Natural killer cell treated with Interleukin-12 subunit alpha and Interleukin-12 subunit beta and Interleukin-15 and Interleukin-18, amount 100 ng/mL, for 72 hours (primary cell): Measurements from ENCODE around the gene SNX7. TPM values are rescaled to one million over a fixed set of nuclear protein-coding genes. Genes with fewer than 3 reads are reported as not detected.

Experiments
- ATAC-seq, 2 donors: fragments of 150-1000 bp; cut with Tn5 transposase in 1 of 2; sonication (Bioruptor Pico), chemical (Tn5 transposase) in 1 of 2; 2 replicates each; pipeline ENCODE4 v1.10.0; 2021
- DNase-seq: peaks from one replicate; pipeline ENCODE4 v3.0.0; 2022; ENCODE audit warnings: low spot score
- H3K27ac Mint-ChIP-seq, 2 donors: 1 replicate in 1 of 2; 2 replicates in 1 of 2; pipeline ENCODE4 v1.8.0; 2022; ENCODE audit warnings: mixed read lengths in 2 of 2, mild to moderate bottlenecking in 1 of 2, moderate library complexity in 1 of 2
- H3K27me3 Mint-ChIP-seq, 2 donors: 1 replicate in 1 of 2; 2 replicates in 1 of 2; pipeline ENCODE4 v1.8.0; 2022; ENCODE audit warnings: mixed read lengths in 2 of 2
- H3K36me3 Mint-ChIP-seq: one replicate; pipeline ENCODE4 v1.8.0; 2022; ENCODE audit warnings: mixed read lengths
- H3K4me1 Mint-ChIP-seq, 2 donors: 1 replicate in 1 of 2; 2 replicates in 1 of 2; pipeline ENCODE4 v1.8.0; 2022; ENCODE audit warnings: low read depth in 2 of 2, mixed read lengths in 2 of 2, mild to moderate bottlenecking in 1 of 2
- H3K4me3 Mint-ChIP-seq: one replicate; pipeline ENCODE4 v1.8.0; 2022; ENCODE audit warnings: mixed read lengths
- H3K9me3 Mint-ChIP-seq: 2 replicates; pipeline ENCODE4 v1.8.0; 2022; ENCODE audit warnings: mixed read lengths
- total RNA-seq, 2 donors: library from RNA; stranded (reverse); gene quantifications; one replicate each; pipeline ENCODE4 v1.2.3, GENCODE V29; 2022

SNX7 gene
- total RNA-seq, 2 donors from 2014 or later = 0.28 TPM; not detected in 1

DNA sequence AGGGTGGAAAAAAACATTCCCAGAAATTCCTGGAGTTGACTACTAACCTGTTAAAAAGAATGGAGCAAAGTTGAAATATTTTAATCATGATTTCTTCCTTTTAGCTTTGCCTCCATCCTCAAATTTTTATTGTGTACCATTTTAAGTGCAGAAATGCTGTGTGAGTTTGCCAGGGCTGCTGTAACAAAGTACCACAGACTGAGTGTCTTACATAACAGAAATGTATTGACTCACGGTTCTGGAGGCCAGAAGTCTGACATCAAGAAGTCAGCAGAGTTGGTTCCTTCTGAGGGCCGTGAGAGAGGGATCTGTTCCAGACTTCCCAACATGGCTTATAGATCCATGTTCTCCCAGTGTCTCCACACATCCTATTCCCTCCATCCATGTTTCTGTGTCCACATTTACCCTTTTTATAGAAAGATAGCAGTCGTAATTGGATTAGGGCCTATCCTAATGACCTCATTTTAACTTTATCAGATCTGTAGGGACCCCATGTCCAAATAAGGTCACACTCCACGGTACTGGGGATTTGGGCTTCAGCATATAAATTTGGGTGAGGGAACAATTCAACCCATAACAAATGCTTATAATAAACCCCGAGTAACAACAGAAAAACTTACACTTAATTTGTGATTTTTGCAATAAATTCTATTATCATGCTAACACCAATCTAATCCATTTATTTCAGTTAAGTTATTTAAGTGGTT is 12.7 kb downstream of the SNX7 start:
- Mint-ChIP-seq H3K36me3 (no peaks in the 10 kb centered on the region), H3K9me3 (peaks cover 3% of the 10 kb centered on the region), H3K27me3 (peaks cover 0 to 1% of the 10 kb centered on the region in 2 donors), H3K4me1 (no peaks in the 10 kb centered on the region), H3K27ac (no peak overlapping the region), H3K4me3 (no peak overlapping the region)
- DNase-seq (no peak), ATAC-seq (no peak)

DNA sequence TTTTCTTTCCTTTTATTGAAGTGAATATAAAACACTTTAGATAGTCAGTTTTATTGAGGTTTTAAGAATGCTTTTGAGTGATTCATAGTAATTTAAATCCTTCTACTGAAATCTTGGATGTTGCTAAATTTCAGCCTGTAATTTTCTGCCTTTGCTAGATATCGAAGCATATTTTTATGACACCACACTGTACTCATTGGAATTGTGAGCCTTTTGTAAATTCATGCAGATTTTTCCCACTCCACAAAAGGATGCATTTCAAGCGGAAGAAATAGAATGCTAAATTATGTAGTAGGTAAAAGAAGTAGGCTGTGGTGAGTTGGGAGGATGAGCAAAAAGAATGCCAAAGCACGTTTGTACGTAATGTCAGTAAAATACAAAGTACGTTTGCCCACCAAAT is 13.8 kb downstream of the SNX7 start:
- H3K9me3 Mint-ChIP-seq = peaks cover 3% of the 10 kb centered on the region
- no peak for ATAC-seq

DNA sequence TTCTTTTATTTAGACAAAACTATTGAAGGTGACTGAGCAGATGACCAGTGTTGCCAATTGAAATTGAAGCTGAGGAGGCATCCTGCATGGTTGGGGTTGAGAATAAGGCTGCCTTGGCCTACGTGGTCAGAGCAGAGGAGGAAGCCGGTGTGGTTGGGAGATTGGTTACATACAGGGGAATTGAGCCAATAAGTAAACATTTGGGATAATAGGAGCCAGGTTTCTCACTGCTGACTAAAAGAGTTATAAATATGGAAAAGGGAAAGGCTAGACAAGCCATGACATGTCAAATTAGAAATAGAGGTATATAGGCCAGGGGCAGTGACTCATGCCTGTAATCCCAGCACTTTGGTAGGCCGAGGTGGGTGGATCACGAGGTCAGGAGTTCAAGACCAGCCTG is 15.8 kb downstream of the SNX7 start:
- Mint-ChIP-seq H3K9me3 (peaks cover 8% of the 10 kb centered on the region), H3K36me3 (no peaks in the 10 kb centered on the region), H3K27me3 (no peaks in the 10 kb centered on the region), H3K4me3 (no peak overlapping the region), H3K4me1 (no peaks in the 10 kb centered on the region), H3K27ac (no peak overlapping the region)
- DNase-seq = no peak
- no peak for ATAC-seq

More for the DNA sequence above, 13.8 kb downstream of the SNX7 start:
- Mint-ChIP-seq H3K27ac (no peak overlapping the region), H3K4me3 (no peak overlapping the region), H3K4me1 (no peaks in the 10 kb centered on the region), H3K27me3 (no peaks in the 10 kb centered on the region), H3K36me3 (no peaks in the 10 kb centered on the region)
- no peak for DNase-seq

DNA sequence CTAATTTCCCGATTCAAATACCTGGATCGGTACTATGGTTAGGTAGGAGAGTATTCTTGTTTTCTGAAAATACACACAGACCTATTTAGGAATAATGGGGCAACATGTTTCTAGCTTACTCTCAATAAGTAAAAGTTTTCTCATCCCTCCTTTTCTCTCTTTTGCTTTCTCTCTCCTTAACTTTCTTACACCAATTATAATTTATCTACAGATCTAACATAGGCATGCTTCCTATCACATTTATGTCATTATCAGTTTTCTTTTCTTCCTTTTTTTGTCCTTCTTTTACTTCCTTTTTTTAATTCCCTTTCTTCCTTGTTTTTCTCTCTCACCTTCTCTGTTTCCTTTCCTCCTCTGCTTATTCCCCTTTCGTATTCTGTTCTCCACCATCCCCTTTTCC is 20.3 kb downstream of the SNX7 start:
- Mint-ChIP-seq H3K4me3 (no peak overlapping the region), H3K27me3 (no peaks in the 10 kb centered on the region), H3K4me1 (no peaks in the 10 kb centered on the region), H3K36me3 (no peaks in the 10 kb centered on the region), H3K9me3 (peaks cover 8% of the 10 kb centered on the region), H3K27ac (no peak overlapping the region)
- DNase-seq (no peak), ATAC-seq (no peak)

DNA sequence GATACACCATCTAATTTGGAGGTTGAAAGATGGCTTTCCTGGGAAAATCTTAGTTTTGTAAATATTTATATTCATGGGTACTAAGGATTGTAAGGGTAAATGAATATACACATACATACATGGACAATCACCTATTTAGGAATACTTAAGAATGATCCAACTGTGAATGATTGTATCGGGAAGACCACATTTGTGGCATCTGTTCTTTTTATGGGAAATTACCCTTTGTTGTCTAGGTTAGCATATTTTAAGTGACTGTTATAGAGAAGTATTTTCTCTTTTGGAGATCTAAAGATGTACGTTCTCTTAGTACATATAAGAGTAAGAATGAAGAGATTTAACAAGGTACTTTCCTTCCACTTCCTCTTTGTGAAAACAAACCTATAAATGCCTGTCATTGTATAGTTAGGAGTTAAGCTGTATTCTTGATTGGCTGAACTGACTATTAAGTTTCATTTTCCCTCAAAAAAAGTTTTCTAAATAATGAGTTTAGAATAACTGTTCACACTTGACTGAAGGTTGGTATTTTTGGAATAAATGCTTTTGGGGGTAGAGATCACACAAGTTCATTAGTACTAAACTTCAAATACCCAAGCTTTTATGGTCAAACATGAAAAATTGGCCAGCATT is 26.7 kb downstream of the SNX7 start:
- Mint-ChIP-seq H3K27ac (no peak overlapping the region), H3K27me3 (no peaks in the 10 kb centered on the region), H3K36me3 (no peaks in the 10 kb centered on the region), H3K9me3 (peaks cover 2% of the 10 kb centered on the region), H3K4me1 (no peaks in the 10 kb centered on the region), H3K4me3 (no peak overlapping the region)
- ATAC-seq (no peak), DNase-seq (no peak)

DNA sequence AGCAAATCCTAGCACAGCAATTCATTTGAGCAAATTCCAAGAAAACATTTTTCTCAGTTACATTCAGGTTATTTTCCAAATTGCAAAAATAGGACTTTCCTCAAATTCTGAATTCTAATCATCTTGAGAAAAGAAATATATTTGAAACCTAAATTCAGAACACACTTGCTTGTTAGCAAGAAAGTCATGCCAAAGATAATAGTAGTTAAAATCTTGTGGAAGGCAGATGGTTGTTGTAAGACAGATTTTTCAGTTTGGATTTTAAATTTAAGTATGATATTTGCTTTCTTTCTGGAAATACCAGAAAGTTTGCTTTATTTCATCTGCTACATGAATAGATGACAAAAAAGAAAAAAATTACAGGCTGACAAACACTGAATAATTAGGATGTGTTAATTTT is 29.1 kb downstream of the SNX7 start:
- H3K4me3 Mint-ChIP-seq = no peak overlapping the region

DNA sequence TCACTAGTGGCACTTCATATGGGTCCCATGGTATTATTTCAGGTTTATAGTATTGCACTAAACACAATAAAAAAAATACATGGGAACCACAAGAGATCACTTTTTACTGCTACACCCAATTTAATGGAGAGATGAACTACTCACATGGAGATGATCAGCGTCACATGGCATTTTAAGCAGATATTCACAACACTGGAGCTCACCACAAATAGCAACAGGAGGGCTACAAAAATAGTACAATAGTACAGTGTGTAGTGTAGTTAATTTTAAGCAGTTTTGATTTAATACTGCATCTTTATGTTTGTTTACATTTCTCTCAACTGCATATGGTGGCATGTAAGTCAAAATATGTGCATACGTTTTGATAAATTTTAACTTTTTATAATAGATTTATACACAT is 31.0 kb downstream of the SNX7 start:
- no peak overlapping the region for H3K4me3 Mint-ChIP-seq
- peaks cover 2% of the 10 kb centered on the region for H3K9me3 Mint-ChIP-seq

More for the DNA sequence above, 29.1 kb downstream of the SNX7 start:
- Mint-ChIP-seq H3K4me1 (no peaks in the 10 kb centered on the region), H3K36me3 (no peaks in the 10 kb centered on the region), H3K27ac (no peak overlapping the region), H3K27me3 (no peaks in the 10 kb centered on the region), H3K9me3 (peaks cover 2% of the 10 kb centered on the region)
- no peak for ATAC-seq
- DNase-seq = no peak

DNA sequence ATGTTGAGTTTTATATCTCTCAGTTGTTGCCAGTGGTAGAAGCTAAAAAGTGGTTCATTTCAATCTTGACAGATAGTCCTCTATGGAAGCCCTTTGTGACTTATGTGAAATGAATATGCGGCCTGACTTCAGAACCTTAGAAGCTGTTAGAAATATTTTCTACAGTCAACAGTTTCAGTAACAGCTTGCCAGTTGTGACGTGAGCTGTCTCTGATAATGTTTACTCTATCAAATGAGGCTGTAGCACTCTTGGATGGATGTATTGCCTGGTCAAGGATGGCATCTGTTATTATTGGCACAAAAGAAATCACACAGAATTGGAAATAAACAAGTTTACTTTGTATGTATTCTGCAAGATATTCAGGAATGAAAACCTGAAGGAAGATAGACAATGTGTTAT is 31.9 kb downstream of the SNX7 start:
- Mint-ChIP-seq H3K36me3 (no peaks in the 10 kb centered on the region), H3K27ac (no peak overlapping the region), H3K27me3 (no peaks in the 10 kb centered on the region), H3K4me3 (no peak overlapping the region), H3K4me1 (no peaks in the 10 kb centered on the region), H3K9me3 (peaks cover 2% of the 10 kb centered on the region)
- DNase-seq = no peak
- ATAC-seq = no peak

More for the DNA sequence above, 31.0 kb downstream of the SNX7 start:
- H3K27me3 Mint-ChIP-seq = no peaks in the 10 kb centered on the region
- no peaks in the 10 kb centered on the region for H3K4me1 Mint-ChIP-seq
- DNase-seq (no peak), ATAC-seq (no peak)
- no peak overlapping the region for H3K27ac Mint-ChIP-seq
- no peaks in the 10 kb centered on the region for H3K36me3 Mint-ChIP-seq

DNA sequence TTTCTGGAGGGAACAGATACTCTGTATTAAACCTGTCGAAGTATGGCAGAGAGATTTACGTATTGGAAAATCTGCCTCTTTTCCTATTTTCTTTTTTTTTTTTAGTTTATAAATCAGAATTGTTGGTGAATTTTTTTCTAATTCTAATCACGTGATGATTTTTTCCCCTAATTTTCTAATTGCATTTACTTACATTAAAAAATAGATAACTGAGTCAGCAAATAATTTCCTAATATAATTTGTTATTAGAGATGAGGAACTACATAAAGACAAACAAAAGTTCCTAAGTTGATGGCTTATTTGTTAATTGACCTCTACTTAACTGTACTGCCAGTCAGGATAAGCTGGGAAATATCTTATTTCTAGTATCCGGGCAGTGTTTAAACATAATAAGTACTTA is 34.6 kb downstream of the SNX7 start:
- no peaks in the 10 kb centered on the region for H3K27me3 Mint-ChIP-seq
- H3K4me1 Mint-ChIP-seq = no peaks in the 10 kb centered on the region
- H3K4me3 Mint-ChIP-seq = no peak overlapping the region
- peaks cover 2% of the 10 kb centered on the region for H3K9me3 Mint-ChIP-seq
- no peak overlapping the region for H3K27ac Mint-ChIP-seq
- ATAC-seq (no peak), DNase-seq (no peak)
- no peaks in the 10 kb centered on the region for H3K36me3 Mint-ChIP-seq

DNA sequence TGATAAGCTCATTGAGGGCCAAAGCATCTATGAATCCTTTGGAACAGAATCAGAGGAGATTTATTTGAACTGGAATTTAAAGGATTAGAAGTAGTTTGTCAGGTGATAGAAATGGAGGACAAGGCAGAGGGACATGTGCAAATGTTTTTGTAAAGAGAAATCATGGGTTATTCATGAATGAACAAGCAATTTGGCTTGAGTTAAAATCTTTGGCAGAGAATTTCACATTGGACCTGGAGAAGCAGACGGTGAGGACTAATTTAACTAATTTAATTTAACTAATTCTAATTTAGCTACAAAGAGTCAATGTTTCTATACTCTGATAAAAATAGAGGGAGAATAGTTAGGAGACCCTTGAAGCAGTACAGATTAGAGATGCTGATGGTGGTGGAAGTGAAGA is 36.3 kb downstream of the SNX7 start:
- H3K9me3 Mint-ChIP-seq = no peaks in the 10 kb centered on the region
- ATAC-seq (no peak), DNase-seq (no peak)
- no peaks in the 10 kb centered on the region for H3K4me1 Mint-ChIP-seq
- no peaks in the 10 kb centered on the region for H3K36me3 Mint-ChIP-seq
- H3K4me3 Mint-ChIP-seq = no peak overlapping the region
- no peak overlapping the region for H3K27ac Mint-ChIP-seq
- no peaks in the 10 kb centered on the region for H3K27me3 Mint-ChIP-seq

DNA sequence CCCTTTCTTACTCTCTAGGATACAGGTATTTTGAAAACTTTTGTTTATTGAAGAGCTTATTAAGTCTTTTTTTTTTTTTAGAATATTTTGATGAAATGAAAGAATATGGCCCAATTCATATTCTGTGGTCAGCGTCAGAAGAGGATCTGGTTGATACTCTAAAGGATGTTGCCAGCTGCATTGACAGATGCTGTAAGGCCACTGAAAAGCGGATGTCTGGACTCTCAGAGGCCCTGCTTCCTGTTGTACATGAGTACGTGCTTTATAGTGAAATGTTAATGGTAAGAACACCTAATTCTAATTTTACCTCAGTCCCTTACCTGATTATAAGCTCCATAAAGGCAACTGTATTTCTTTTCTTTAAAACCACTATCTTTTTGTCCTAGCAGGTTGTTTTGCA is 37.1 kb downstream of the SNX7 start:
- ATAC-seq (no peak), DNase-seq (no peak)
- H3K27me3 Mint-ChIP-seq = no peaks in the 10 kb centered on the region
- no peak overlapping the region for H3K27ac Mint-ChIP-seq
- H3K4me3 Mint-ChIP-seq = no peak overlapping the region
- no peaks in the 10 kb centered on the region for H3K36me3 Mint-ChIP-seq
- H3K9me3 Mint-ChIP-seq = no peaks in the 10 kb centered on the region
- no peaks in the 10 kb centered on the region for H3K4me1 Mint-ChIP-seq

DNA sequence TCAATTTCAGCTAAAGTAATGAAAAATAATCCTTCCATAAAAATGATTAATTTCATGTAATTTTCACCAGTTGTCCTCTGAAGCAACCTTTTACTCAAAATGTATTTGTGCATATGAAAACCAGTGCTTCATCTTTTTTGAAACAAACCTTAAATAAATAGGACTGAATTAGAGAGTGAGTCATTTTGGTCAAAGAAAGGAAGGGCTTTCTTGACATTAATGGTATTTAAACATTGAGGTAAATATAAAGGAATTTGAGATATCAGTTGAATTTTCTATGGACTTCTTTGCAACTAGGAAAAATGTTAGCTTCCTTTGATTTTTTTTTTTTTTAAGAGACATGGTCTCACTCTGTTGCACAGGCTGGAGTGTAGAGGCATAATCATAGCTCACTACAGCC is 38.7 kb downstream of the SNX7 start:
- DNase-seq = no peak

DNA sequence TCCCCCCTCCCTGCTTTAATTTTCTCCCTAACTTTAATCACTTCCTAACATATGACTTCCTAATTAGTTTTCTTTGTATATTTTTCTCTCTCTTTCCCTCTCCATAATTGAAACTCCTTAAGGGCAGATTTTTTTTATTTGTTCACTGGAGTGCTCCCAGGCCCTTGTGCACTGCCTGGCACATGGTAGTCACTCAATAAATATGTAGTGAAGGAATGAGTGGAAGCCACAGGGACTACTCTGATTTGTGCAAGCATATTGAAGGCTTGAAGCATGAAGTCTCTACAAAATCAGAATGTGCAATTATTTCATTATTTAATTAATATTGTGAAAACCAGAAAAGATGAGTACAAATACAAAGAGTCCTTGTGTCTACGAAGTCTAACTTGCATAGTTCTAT is 41.5 kb downstream of the SNX7 start:
- no peak overlapping the region for H3K27ac Mint-ChIP-seq
- H3K27me3 Mint-ChIP-seq = no peaks in the 10 kb centered on the region
- peaks cover 6% of the 10 kb centered on the region for H3K9me3 Mint-ChIP-seq
- H3K4me1 Mint-ChIP-seq = no peaks in the 10 kb centered on the region
- DNase-seq = no peak
- no peak for ATAC-seq
- H3K4me3 Mint-ChIP-seq = no peak overlapping the region
- no peaks in the 10 kb centered on the region for H3K36me3 Mint-ChIP-seq

More for the DNA sequence above, 38.7 kb downstream of the SNX7 start:
- no peak for ATAC-seq
- H3K36me3 Mint-ChIP-seq = no peaks in the 10 kb centered on the region
- H3K27ac Mint-ChIP-seq = no peak overlapping the region
- no peaks in the 10 kb centered on the region for H3K27me3 Mint-ChIP-seq
- no peaks in the 10 kb centered on the region for H3K4me1 Mint-ChIP-seq
- no peaks in the 10 kb centered on the region for H3K9me3 Mint-ChIP-seq
- no peak overlapping the region for H3K4me3 Mint-ChIP-seq

DNA sequence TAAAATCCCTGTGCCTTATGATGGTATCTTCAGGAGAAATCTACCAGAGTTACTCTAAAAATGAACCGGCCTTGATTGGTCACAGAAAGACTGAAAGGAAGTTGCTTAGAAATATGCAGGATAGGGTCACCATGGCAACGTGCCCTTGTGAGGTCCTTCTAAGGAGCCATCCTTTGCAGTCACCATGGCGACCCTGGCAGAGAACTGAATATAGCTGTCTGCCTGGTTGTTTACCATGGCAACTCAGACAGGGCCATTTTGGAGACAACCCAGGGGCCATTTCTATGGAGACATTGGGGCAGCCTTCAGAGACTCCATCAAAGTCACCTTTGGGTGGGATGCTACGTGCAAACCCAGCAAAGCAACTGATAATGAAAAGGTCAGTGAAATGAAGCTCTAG is 43.0 kb downstream of the SNX7 start:
- no peak for DNase-seq
- no peak overlapping the region for H3K27ac Mint-ChIP-seq
- ATAC-seq = no peak
- no peaks in the 10 kb centered on the region for H3K36me3 Mint-ChIP-seq
- no peaks in the 10 kb centered on the region for H3K27me3 Mint-ChIP-seq
- peaks cover 6% of the 10 kb centered on the region for H3K9me3 Mint-ChIP-seq
- H3K4me1 Mint-ChIP-seq = no peaks in the 10 kb centered on the region
- H3K4me3 Mint-ChIP-seq = no peak overlapping the region

DNA sequence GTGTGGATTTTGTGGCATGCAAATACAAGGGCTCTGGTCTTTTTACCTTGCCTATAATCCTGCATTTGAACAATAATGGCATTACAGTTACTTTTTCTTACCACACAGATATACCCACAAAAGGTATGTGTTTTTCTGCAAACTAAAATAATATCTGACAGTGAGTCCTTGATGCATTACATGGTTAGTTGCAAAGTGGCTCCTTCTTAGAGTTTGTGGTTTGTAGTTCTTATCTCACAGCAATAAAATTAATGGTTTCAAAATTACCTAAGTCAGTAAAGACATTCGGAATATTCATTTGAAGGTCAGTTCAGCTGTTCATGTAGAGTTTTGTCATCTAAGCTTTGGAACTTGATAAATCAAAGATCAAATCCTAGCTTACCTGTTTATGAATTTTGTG is 43.5 kb downstream of the SNX7 start:
- Mint-ChIP-seq H3K4me1 (no peaks in the 10 kb centered on the region), H3K4me3 (no peak overlapping the region), H3K27ac (no peak overlapping the region), H3K9me3 (peaks cover 6% of the 10 kb centered on the region), H3K27me3 (no peaks in the 10 kb centered on the region), H3K36me3 (no peaks in the 10 kb centered on the region)
- DNase-seq (no peak), ATAC-seq (no peak)
